HEK293T (cell line): ENCODE measurements around the gene MAP4K4.

Experiments
- BHLHE40 ChIP-seq: fragments of 450-650 bp; IDR thresholded peaks from 2 replicates; pipeline ENCODE4 v1.6.1; 2016; ENCODE audit warnings: mild to moderate bottlenecking, moderate library complexity, borderline replicate concordance
- FOXA1 ChIP-seq: fragments of 450-650 bp; IDR thresholded peaks from 2 replicates; pipeline ENCODE4 v1.6.1; 2016; ENCODE audit warnings: mild to moderate bottlenecking
- FOXM1 ChIP-seq: fragments of 450-650 bp; IDR thresholded peaks from 2 replicates; pipeline ENCODE4 v1.6.1; 2017; ENCODE audit warnings: mild to moderate bottlenecking, borderline replicate concordance
- SP1 ChIP-seq: fragments of 450-650 bp; IDR thresholded peaks from 2 replicates; pipeline ENCODE4 v1.6.1; 2017

DNA sequence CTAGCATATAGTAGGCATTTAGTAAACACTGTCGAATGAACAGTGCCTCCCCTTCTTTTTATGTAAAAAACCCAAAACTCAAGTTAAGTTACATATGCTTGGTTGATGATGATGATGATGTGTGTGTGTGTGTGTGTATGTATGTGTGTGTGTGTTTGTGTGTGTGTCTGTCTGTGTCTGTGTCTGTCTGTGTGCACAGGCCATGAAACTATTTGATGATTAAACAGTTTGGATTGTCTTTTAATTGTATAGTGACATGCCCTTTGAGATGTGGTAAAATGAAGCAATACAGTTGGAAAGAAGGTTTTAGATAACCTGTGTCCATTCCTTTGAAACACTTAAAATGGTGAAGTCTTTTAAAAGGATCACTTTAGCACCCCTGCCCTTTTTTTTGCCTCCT, 105.6 kb downstream of the MAP4K4 start:
- TF ChIP-seq FOXM1 (no peak), FOXA1 (no peak), SP1 (no peak), BHLHE40 (no peak)
